ENCODE results near the gene PLCL2.

The PLCL2 gene

GRCh38 chr3:16985608-16986007 is 100.9 kb downstream of the PLCL2 start:
- DNase-seq (ENCODE audit: low spot score), result no peak
- in situ Hi-C loops (cut with MboI; ENCODE audit: low pct_unique_long_range_greater_than_20kb, low sequenced_read_pairs, unreplicated experiment), result no loop called here
- TF ChIP-seq CTCF (IDR thresholded peaks at IDR 0.05; ENCODE audit: extremely low read depth, insufficient read depth, missing control alignments), result no peak

DNA sequence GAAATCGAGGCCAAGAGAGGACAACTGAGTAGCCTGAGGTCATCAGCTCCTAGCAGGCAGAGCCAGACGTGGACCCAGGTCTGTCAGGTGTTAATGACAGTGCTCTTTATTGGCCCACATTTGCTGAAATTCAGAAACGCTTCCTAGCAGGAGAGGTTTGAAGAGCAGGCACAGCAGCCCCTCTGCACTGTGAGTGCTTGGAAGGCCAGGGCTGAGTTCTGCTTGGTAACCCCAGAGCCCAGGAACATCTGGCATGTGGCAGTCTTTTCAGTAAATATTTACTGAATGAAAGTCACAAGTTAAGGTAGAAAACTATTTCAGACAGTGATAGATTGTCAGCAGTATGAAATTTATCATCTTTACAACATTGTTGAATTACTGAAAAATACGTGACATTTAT is 102.4 kb downstream of the PLCL2 start:
- DNase-seq (ENCODE audit: low spot score), result no peak
- TF ChIP-seq CTCF (IDR thresholded peaks at IDR 0.05; ENCODE audit: extremely low read depth, insufficient read depth, missing control alignments), result no peak
- in situ Hi-C loops (cut with MboI; ENCODE audit: low pct_unique_long_range_greater_than_20kb, low sequenced_read_pairs, unreplicated experiment), result no loop called here

GRCh38 chr3:16990163-16990562 is 105.4 kb downstream of the PLCL2 start:
- in situ Hi-C loops (cut with MboI; ENCODE audit: low pct_unique_long_range_greater_than_20kb, low sequenced_read_pairs, unreplicated experiment), result no loop called here
- TF ChIP-seq CTCF (IDR thresholded peaks at IDR 0.05; ENCODE audit: extremely low read depth, insufficient read depth, missing control alignments), result no peak
- DNase-seq (ENCODE audit: low spot score), result no peak

- no peak for TF ChIP-seq CTCF (IDR thresholded peaks at IDR 0.05; ENCODE audit: extremely low read depth, insufficient read depth, missing control alignments)
- no peak for DNase-seq (ENCODE audit: low spot score)
- in situ Hi-C loops (cut with MboI; ENCODE audit: low pct_unique_long_range_greater_than_20kb, low sequenced_read_pairs, unreplicated experiment), result no loop called here
These were observed 107.4 kb downstream of the PLCL2 start for GRCh38 chr3:16992198-16992597.

- in situ Hi-C loops (cut with MboI; ENCODE audit: low pct_unique_long_range_greater_than_20kb, low sequenced_read_pairs, unreplicated experiment), result no loop called here
- TF ChIP-seq CTCF (IDR thresholded peaks at IDR 0.05; ENCODE audit: extremely low read depth, insufficient read depth, missing control alignments), result no peak
- DNase-seq (ENCODE audit: low spot score), result no peak
These were observed 108.5 kb downstream of the PLCL2 start for GRCh38 chr3:16993227-16993626.

DNA sequence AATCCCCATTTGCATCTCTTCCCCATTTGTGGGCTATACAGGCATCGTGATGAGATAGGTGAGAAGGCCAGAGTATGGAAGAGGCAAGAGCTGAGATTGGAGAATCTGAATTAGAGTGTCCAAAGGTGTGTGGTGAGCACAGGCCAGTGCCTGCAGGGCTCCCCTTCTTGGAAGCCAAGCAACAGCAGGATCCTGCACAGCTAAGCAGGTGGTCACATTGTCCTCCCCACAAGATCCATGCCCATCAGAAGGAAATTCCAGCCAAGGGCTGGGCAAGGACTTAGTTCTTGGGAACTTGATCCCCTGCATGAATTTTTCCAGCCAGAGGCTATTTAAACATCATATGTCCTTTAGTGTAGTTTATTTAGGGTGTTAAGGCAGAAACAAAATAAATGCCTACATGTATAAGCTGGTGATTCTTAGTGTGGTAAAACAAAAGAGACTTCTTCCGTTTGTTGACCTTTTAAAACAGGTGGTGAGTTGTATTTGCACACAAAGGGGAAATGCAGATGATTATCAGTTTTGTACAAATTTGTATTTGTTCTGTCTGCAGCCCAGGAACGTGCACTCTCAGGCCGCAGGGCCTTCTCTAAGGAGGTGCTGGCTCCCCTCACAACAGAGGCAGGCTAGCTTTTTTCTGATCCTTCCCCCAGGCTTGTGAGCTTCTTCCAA is 110.2 kb downstream of the PLCL2 start:
- no peak for TF ChIP-seq CTCF (IDR thresholded peaks at IDR 0.05; ENCODE audit: extremely low read depth, insufficient read depth, missing control alignments)
- in situ Hi-C loops (cut with MboI; ENCODE audit: low pct_unique_long_range_greater_than_20kb, low sequenced_read_pairs, unreplicated experiment), result no loop called here
- no peak for DNase-seq (ENCODE audit: low spot score)

Data from GM13977 (cell line).